Common myeloid progenitor, CD34-positive (primary cell): ENCODE results near the gene SIN3B.
"Not testable (repeated sequence)": the region's sequence is repeated elsewhere in the genome, so short reads cannot be mapped to it uniquely, and the experiment has no call there.

ENCODE experiments used
- CTCF ChIA-PET: fragments of 350-600 bp; sonication (Branson Sonifier 250); formaldehyde crosslinking; loops from one replicate; lab custom pipeline; 2021; ENCODE audit warnings: antibody characterized with exemption; lab: Charles Lee
- POLR2A ChIA-PET: fragments of 350-600 bp; sonication (Branson Sonifier 250); formaldehyde crosslinking; loops from one replicate; lab custom pipeline; 2021; ENCODE audit warnings: antibody characterized with exemption; lab: Charles Lee
- DNase-seq, 3 donors: peaks; one replicate each; pipeline versions ENCODE4 v3.0.0 to v3.0.0-alpha.2; 2013
- H3K27ac ChIP-seq, 2 experiments: 1 replicate in 1 of 2; 2 replicates in 1 of 2; pipeline ENCODE4 v1.7.0; 2013; ENCODE audit warnings: inconsistent platforms in 2 of 2, low read length in 2 of 2, mild to moderate bottlenecking in 2 of 2, low read depth in 1 of 2, moderate library complexity in 1 of 2; ENCODE audit not compliant: severe bottlenecking in 2 of 2, insufficient read depth in 1 of 2, poor library complexity in 1 of 2
- H3K27me3 ChIP-seq, 5 experiments: replicated peaks in 2 of 5; 1 replicate in 3 of 5; 2 replicates in 2 of 5; pipeline versions ENCODE4 v1.6.1 to v1.7.0; 2013; ENCODE audit warnings: low read length in 4 of 5, mild to moderate bottlenecking in 2 of 5, moderate library complexity in 2 of 5, inconsistent platforms in 1 of 5; ENCODE audit not compliant: insufficient read depth in 5 of 5, control insufficient read depth in 4 of 5
- H3K36me3 ChIP-seq, 4 experiments: 1 replicate in 2 of 4; 2 replicates in 2 of 4; pipeline versions ENCODE4 v1.6.1 to v1.7.0; 2013; ENCODE audit warnings: low read length in 3 of 4, control low read depth in 1 of 4, mild to moderate bottlenecking in 1 of 4; ENCODE audit not compliant: control insufficient read depth in 4 of 4, insufficient read depth in 4 of 4
- H3K4me1 ChIP-seq, 4 experiments: 1 replicate in 3 of 4; 2 replicates in 1 of 4; pipeline versions ENCODE4 v1.6.1 to v1.7.1; 2013; ENCODE audit warnings: low read length in 3 of 4, mild to moderate bottlenecking in 3 of 4, control low read depth in 1 of 4, inconsistent platforms in 1 of 4, moderate library complexity in 1 of 4; ENCODE audit not compliant: control insufficient read depth in 4 of 4, insufficient read depth in 4 of 4; ENCODE audit errors: control extremely low read depth in 1 of 4
- H3K4me3 ChIP-seq, 7 experiments: 1 replicate in 4 of 7; 2 replicates in 3 of 7; pipeline versions ENCODE4 v1.5.1 to v1.7.0; 2013; ENCODE audit warnings: mild to moderate bottlenecking in 7 of 7, low read length in 6 of 7, moderate library complexity in 6 of 7, inconsistent platforms in 2 of 7, low read depth in 2 of 7, control low read depth in 1 of 7; ENCODE audit not compliant: insufficient read depth in 4 of 7, control insufficient read depth in 1 of 7; ENCODE audit errors: extremely low read depth in 1 of 7
- H3K9me3 ChIP-seq, 5 experiments: 1 replicate in 4 of 5; 2 replicates in 1 of 5; pipeline versions ENCODE4 v1.6.1 to v1.7.1; 2013; ENCODE audit warnings: low read length in 4 of 5, mild to moderate bottlenecking in 2 of 5, inconsistent platforms in 1 of 5, low read depth in 1 of 5, moderate library complexity in 1 of 5; ENCODE audit not compliant: control insufficient read depth in 4 of 5, insufficient read depth in 2 of 5; ENCODE audit errors: control extremely low read depth in 1 of 5
- WGBS: methylation state at CpG from one replicate; pipeline ENCODE4 v1.1.5; 2013; ENCODE audit not compliant: insufficient coverage; 5-methylcytosine and 5-hydroxymethylcytosine counted together

Gene SIN3B

GRCh38 chr19:16791942-16792341 lies 37.3 kb upstream of the SIN3B start:
- H3K27me3 ChIP-seq: no peaks in the 10 kb centered on the region
- ChIA-PET CTCF (no interaction called here), POLR2A (no interaction called here)
- peaks cover 0 to 32% (median 21%) of the 10 kb centered on the region in 5 experiments for H3K9me3 ChIP-seq
- no peak overlapping the region for H3K4me3 ChIP-seq
- DNase-seq: no peak
- WGBS: 64% methylated on average over 8 of the region's 10 CpGs
- H3K4me1 ChIP-seq: no peaks in the 10 kb centered on the region
- no peak overlapping the region for H3K27ac ChIP-seq
- H3K36me3 ChIP-seq: no peaks in the 10 kb centered on the region

GRCh38 chr19:16794456-16795441 lies 34.4 kb upstream of the SIN3B start:
- no peaks in the 10 kb centered on the region for H3K4me1 ChIP-seq
- no peaks in the 10 kb centered on the region for H3K27me3 ChIP-seq
- no peak overlapping the region for H3K4me3 ChIP-seq
- WGBS: 99% methylated on average over 9 of the region's 17 CpGs
- ChIA-PET CTCF (interaction anchor here (1.6 kb wide), 1 partner anchor 16 kb away, joined by 3 read pairs; no protein-coding TSS in a partner anchor), POLR2A (no interaction called here)
- no peak overlapping the region for H3K27ac ChIP-seq
- H3K36me3 ChIP-seq: no peaks in the 10 kb centered on the region
- peaks cover 0 to 28% (median 12%) of the 10 kb centered on the region in 5 experiments for H3K9me3 ChIP-seq
- DNase-seq: no peak

GRCh38 chr19:16795731-16796130 lies 33.5 kb upstream of the SIN3B start:
- H3K4me1 ChIP-seq: no peaks in the 10 kb centered on the region
- no peak overlapping the region for H3K27ac ChIP-seq
- WGBS: 94% methylated on average over 2 of the region's 3 CpGs
- peaks cover 0 to 25% (median 12%) of the 10 kb centered on the region in 5 experiments for H3K9me3 ChIP-seq
- H3K27me3 ChIP-seq: no peaks in the 10 kb centered on the region
- ChIA-PET CTCF (no interaction called here), POLR2A (no interaction called here)
- H3K36me3 ChIP-seq: no peaks in the 10 kb centered on the region
- no peak overlapping the region for H3K4me3 ChIP-seq
- peak in 2 of 3 donors; percentile 18 to 29 for DNase-seq

DNA sequence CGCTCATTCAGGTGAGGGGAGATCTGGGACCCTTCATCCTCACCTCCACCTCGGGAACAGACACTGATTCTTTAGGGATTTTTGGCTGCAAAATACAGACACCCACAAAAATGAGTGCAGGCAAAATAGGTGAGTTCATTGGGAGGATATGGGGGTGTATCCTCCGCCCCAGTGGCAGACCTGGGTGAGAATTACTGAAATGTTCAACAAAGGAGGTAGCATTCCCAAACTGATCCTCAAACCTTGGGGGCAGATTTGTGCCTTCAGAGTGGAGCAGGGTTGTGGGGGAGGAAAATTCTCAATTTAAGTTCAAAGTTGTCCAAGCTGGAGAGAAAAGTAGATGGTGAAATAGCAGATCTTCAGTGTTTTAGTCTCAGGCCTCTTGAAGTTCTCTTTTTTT lies 31.3 kb upstream of the SIN3B start:
- WGBS: 100% methylated on average over 1 of the region's 3 CpGs
- Histone ChIP-seq H3K4me1 (peaks cover 0 to 10% (median 2%) of the 10 kb centered on the region in 4 experiments), H3K27ac (no peak overlapping the region), H3K36me3 (no peaks in the 10 kb centered on the region), H3K4me3 (no peak overlapping the region), H3K27me3 (no peaks in the 10 kb centered on the region), H3K9me3 (peaks cover 0 to 22% (median 12%) of the 10 kb centered on the region in 5 experiments)
- CTCF ChIA-PET: no interaction called here
- POLR2A ChIA-PET: no interaction called here
- no peak for DNase-seq

GRCh38 chr19:16798326-16798725 lies 30.9 kb upstream of the SIN3B start:
- POLR2A ChIA-PET, H3K27me3 ChIP-seq, DNase-seq, CTCF ChIA-PET, H3K36me3 ChIP-seq, H3K4me3 ChIP-seq, H3K27ac ChIP-seq: not testable (repeated sequence)
- H3K9me3 ChIP-seq: peaks cover 0 to 22% (median 12%) of the 10 kb centered on the region in 5 experiments
- WGBS: 100% methylated on average over 2 of the region's 6 CpGs
- H3K4me1 ChIP-seq: peaks cover 0 to 14% (median 2%) of the 10 kb centered on the region in 4 experiments

DNA sequence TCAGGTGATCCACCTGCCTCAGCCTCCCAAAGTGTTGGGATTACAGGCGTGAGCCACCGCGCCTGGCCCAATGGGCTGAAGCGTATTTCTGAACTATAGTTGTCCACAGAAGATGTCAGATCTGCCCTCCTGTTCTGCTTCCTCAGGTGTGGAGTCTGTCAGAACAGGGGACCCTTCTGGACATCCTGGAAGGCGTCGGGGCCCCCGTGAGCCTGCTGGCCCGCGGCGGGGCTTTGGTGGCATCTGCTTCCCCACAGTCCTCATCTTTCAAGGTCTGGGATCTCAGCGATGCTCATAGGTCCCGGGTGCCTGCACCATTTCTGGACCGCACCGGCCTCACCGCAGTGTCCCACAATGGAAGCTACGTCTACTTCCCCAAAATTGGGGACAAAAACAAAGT lies 29.5 kb upstream of the SIN3B start:
- Histone ChIP-seq H3K4me1 (peaks cover 0 to 14% (median 2%) of the 10 kb centered on the region in 4 experiments), H3K27ac (no peak overlapping the region), H3K36me3 (no peaks in the 10 kb centered on the region), H3K4me3 (no peak overlapping the region), H3K27me3 (no peaks in the 10 kb centered on the region), H3K9me3 (peaks cover 0 to 22% (median 12%) of the 10 kb centered on the region in 5 experiments)
- 98% methylated on average over 13 of the region's 16 CpGs for WGBS
- no peak for DNase-seq
- ChIA-PET CTCF (no interaction called here), POLR2A (no interaction called here)

DNA sequence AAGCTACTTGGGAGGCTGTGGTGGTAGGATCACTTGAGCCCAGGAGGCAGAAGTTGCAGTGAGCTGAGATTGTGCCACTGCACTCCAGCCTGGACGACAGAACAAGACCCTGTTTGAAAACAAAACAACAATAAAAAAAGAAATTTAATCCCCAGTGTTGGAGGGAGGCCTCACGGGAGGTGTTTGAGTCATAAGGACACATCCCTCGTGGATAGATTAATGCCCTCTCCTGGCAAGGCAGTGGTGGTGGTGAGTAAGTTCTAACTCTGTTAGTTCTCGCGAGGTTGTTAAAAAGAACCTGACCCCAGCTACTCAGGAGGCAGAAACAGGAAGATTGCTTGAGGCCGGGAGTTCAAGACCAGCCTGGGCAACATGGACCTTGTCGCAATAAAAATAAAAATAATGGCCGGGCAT lies 27.6 kb upstream of the SIN3B start:
- Histone ChIP-seq H3K27ac (no peak overlapping the region), H3K27me3 (no peaks in the 10 kb centered on the region), H3K4me3 (no peak overlapping the region), H3K36me3 (no peaks in the 10 kb centered on the region), H3K9me3 (peaks cover 0 to 7% (median 2%) of the 10 kb centered on the region in 5 experiments), H3K4me1 (peaks cover 0 to 14% (median 2%) of the 10 kb centered on the region in 4 experiments)
- ChIA-PET CTCF (interaction anchor here (1.2 to 1.8 kb wide), 2 partner anchors 22 to 48 kb away, joined by 4 read pairs; no protein-coding TSS in a partner anchor), POLR2A (no interaction called here)
- no peak for DNase-seq
- WGBS: 100% methylated on average over 5 of the region's 8 CpGs
